Measurements from ENCODE around the gene ZNF121. TPM values are rescaled to one million over a fixed set of nuclear protein-coding genes. Genes with fewer than 3 reads are reported as not detected.
A peak's percentile ranks its signal among the peaks of the same experiment; 100 is the strongest.

ZNF121 gene
- total RNA-seq, 1 experiment from 2014 or later, result 63.9 TPM

GRCh38 chr19:9580728-9581127, 3.6 kb downstream of the ZNF121 start:
- Mint-ChIP-seq H3K4me1 (ENCODE audit: insufficient read depth, unreplicated experiment) (peaks cover 5% of the 10 kb centered on the region), H3K27me3 (ENCODE audit: insufficient read depth, unreplicated experiment) (no peaks in the 10 kb centered on the region), H3K36me3 (ENCODE audit: insufficient read depth, unreplicated experiment) (peaks cover 79% of the 10 kb centered on the region), H3K4me3 (ENCODE audit: unreplicated experiment) (no peak overlapping the region), H3K9me3 (ENCODE audit: unreplicated experiment) (peaks cover 18% of the 10 kb centered on the region), H3K27ac (ENCODE audit: low read depth, unreplicated experiment) (peak overlapping the region; percentile 58)
- ChIA-PET POLR2A (interaction anchor here (0.9 kb wide), 1 partner anchor 317 kb away, joined by 7 read pairs; no protein-coding TSS in a partner anchor), CTCF (interaction anchor here (0.5 to 2.6 kb wide), 7 partner anchors 18 to 1827 kb away, joined by 3 to 13 read pairs (median 3); no protein-coding TSS in a partner anchor)
- intact Hi-C loops (cut with micrococcal nuclease), result no loop called here
- TF ChIP-seq CTCF (IDR thresholded peaks at IDR 0.05; ENCODE audit: unreplicated experiment), result no peak
- DNase-seq (ENCODE audit: unreplicated experiment), result no peak
- no TSS peak for BruUV-seq (replicated peaks)

GRCh38 chr19:9570255-9570654, 14.0 kb downstream of the ZNF121 start:
- Mint-ChIP-seq H3K9me3 (ENCODE audit: unreplicated experiment) (peaks cover 24% of the 10 kb centered on the region), H3K4me1 (ENCODE audit: insufficient read depth, unreplicated experiment) (no peaks in the 10 kb centered on the region), H3K27ac (ENCODE audit: low read depth, unreplicated experiment) (no peak overlapping the region), H3K27me3 (ENCODE audit: insufficient read depth, unreplicated experiment) (no peaks in the 10 kb centered on the region), H3K4me3 (ENCODE audit: unreplicated experiment) (no peak overlapping the region), H3K36me3 (ENCODE audit: insufficient read depth, unreplicated experiment) (peaks cover 92% of the 10 kb centered on the region)
- TF ChIP-seq CTCF (IDR thresholded peaks at IDR 0.05; ENCODE audit: unreplicated experiment), result no peak
- POLR2A ChIA-PET, result no interaction called here
- intact Hi-C loops (cut with micrococcal nuclease), result no loop called here
- DNase-seq (ENCODE audit: unreplicated experiment), result no peak
- BruUV-seq (replicated peaks), result no TSS peak
- CTCF ChIA-PET, result interaction anchor here (0.6 to 1.2 kb wide), 2 partner anchors 15 to 60 kb away, joined by 3 read pairs; no protein-coding TSS in a partner anchor

DNA sequence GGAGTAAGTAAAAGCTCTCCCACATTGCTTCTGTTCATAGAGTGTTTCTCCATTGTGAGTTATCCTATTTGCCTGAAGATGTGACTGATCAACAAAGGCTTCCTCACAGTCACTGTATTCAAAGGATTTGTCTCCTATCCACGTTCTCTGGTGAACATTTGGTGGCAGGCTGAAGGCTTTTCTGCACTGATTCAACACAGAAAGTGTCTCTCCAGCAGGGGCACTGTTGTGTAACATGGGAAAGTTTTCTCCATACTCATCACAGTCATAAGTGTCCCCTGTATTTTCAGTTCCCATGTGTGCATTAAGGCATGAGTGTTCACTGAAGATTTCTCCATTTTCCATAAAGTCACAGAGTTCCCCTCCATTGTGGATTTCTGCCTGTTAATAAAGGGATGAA, 17.6 kb downstream of the ZNF121 start:
- ChIA-PET CTCF (no interaction called here), POLR2A (no interaction called here)
- TF ChIP-seq CTCF (IDR thresholded peaks at IDR 0.05; ENCODE audit: unreplicated experiment), result no peak
- intact Hi-C loops (cut with micrococcal nuclease), result no loop called here
- H3K4me3 Mint-ChIP-seq (ENCODE audit: unreplicated experiment), result no peak overlapping the region
- peaks cover 92% of the 10 kb centered on the region for H3K36me3 Mint-ChIP-seq (ENCODE audit: insufficient read depth, unreplicated experiment)
- H3K4me1 Mint-ChIP-seq (ENCODE audit: insufficient read depth, unreplicated experiment), result no peaks in the 10 kb centered on the region
- H3K27ac Mint-ChIP-seq (ENCODE audit: low read depth, unreplicated experiment), result peak overlapping the region; percentile 49
- peaks cover 15% of the 10 kb centered on the region for H3K9me3 Mint-ChIP-seq (ENCODE audit: unreplicated experiment)
- no peaks in the 10 kb centered on the region for H3K27me3 Mint-ChIP-seq (ENCODE audit: insufficient read depth, unreplicated experiment)
- no TSS peak for BruUV-seq (replicated peaks)
- DNase-seq (ENCODE audit: unreplicated experiment), result no peak

GRCh38 chr19:9565900-9566705, 18.2 kb downstream of the ZNF121 start:
- Mint-ChIP-seq H3K27ac (ENCODE audit: low read depth, unreplicated experiment) (peak overlapping the region; percentile 49), H3K9me3 (ENCODE audit: unreplicated experiment) (peaks cover 15% of the 10 kb centered on the region), H3K27me3 (ENCODE audit: insufficient read depth, unreplicated experiment) (no peaks in the 10 kb centered on the region), H3K36me3 (ENCODE audit: insufficient read depth, unreplicated experiment) (peaks cover 92% of the 10 kb centered on the region), H3K4me3 (ENCODE audit: unreplicated experiment) (no peak overlapping the region), H3K4me1 (ENCODE audit: insufficient read depth, unreplicated experiment) (no peaks in the 10 kb centered on the region)
- TSS peak; percentile 18 for BruUV-seq (replicated peaks)
- POLR2A ChIA-PET, result no interaction called here
- no peak for TF ChIP-seq CTCF (IDR thresholded peaks at IDR 0.05; ENCODE audit: unreplicated experiment)
- intact Hi-C loops (cut with micrococcal nuclease), result no loop called here
- CTCF ChIA-PET, result no interaction called here
- peak; percentile 27 for DNase-seq (ENCODE audit: unreplicated experiment)
